ENCODE data around the gene MBD5.

GRCh38 chr2:148013876-148014275, 7.0 kb upstream of the MBD5 start:
- TF ChIP-seq CTCF (IDR thresholded peaks at IDR 0.05) = no peak
- no peak for TF ChIP-seq POLR2AphosphoS5 (IDR thresholded peaks at IDR 0.05)
- TF ChIP-seq POLR2A (IDR thresholded peaks at IDR 0.05) = no peak
- no peak for TF ChIP-seq EP300 (IDR thresholded peaks at IDR 0.05)
